ENCODE measurements around the gene CROT.

The CROT gene

GRCh38 chr7:87411186-87411585 is 65.7 kb downstream of the CROT start:
- no peak for DNase-seq (ENCODE audit: extremely low read depth, low read depth)
- no peak for TF ChIP-seq CTCF (IDR thresholded peaks at IDR 0.05; ENCODE audit: low read depth, low read length, missing control alignments)
- no peak overlapping the region for H3K4me3 ChIP-seq (replicated peaks; ENCODE audit: low read depth, low read length)

GRCh38 chr7:87413029-87413428 is 67.6 kb downstream of the CROT start:
- H3K4me3 ChIP-seq (replicated peaks; ENCODE audit: low read depth, low read length) = no peak overlapping the region
- no peak for DNase-seq (ENCODE audit: extremely low read depth, low read depth)
- no peak for TF ChIP-seq CTCF (IDR thresholded peaks at IDR 0.05; ENCODE audit: low read depth, low read length, missing control alignments)

- no peak overlapping the region for H3K4me3 ChIP-seq (replicated peaks; ENCODE audit: low read depth, low read length)
- peak; percentile 5 for DNase-seq (ENCODE audit: extremely low read depth, low read depth)
- TF ChIP-seq CTCF (IDR thresholded peaks at IDR 0.05; ENCODE audit: low read depth, low read length, missing control alignments) = no peak
These were observed 68.7 kb downstream of the CROT start for GRCh38 chr7:87413951-87414793.

GRCh38 chr7:87414794-87415188 is 69.3 kb downstream of the CROT start:
- H3K4me3 ChIP-seq (replicated peaks; ENCODE audit: low read depth, low read length) = no peak overlapping the region
- no peak for TF ChIP-seq CTCF (IDR thresholded peaks at IDR 0.05; ENCODE audit: low read depth, low read length, missing control alignments)

GRCh38 chr7:87416682-87417587 is 71.5 kb downstream of the CROT start:
- peak; percentile 44 for TF ChIP-seq CTCF (IDR thresholded peaks at IDR 0.05; ENCODE audit: low read depth, low read length, missing control alignments)
- peak; percentile 32 for DNase-seq (ENCODE audit: extremely low read depth, low read depth)
- H3K4me3 ChIP-seq (replicated peaks; ENCODE audit: low read depth, low read length) = no peak overlapping the region

More at GRCh38 chr7:87414794-87415188, 69.3 kb downstream of the CROT start:
- no peak for DNase-seq (ENCODE audit: extremely low read depth, low read depth)

GRCh38 chr7:87420173-87420572 is 74.7 kb downstream of the CROT start:
- H3K4me3 ChIP-seq (replicated peaks; ENCODE audit: low read depth, low read length) = no peak overlapping the region
- no peak for TF ChIP-seq CTCF (IDR thresholded peaks at IDR 0.05; ENCODE audit: low read depth, low read length, missing control alignments)
- DNase-seq (ENCODE audit: extremely low read depth, low read depth) = peak; percentile 4

All from HFF-Myc (cell line).